HG02938 (cell line): ENCODE results near the gene SLC39A3.
"Not testable (repeated sequence)": the region's sequence is repeated elsewhere in the genome, so short reads cannot be mapped to it uniquely, and the experiment has no call there.

Experiments
- ATAC-seq: cut with Tn5 transposase; IDR thresholded peaks from one replicate; pipeline ENCODE4 v1.9.1; 2021; ENCODE audit warnings: mild to moderate bottlenecking, moderate library complexity; ENCODE audit not compliant: unreplicated experiment

The SLC39A3 gene

DNA sequence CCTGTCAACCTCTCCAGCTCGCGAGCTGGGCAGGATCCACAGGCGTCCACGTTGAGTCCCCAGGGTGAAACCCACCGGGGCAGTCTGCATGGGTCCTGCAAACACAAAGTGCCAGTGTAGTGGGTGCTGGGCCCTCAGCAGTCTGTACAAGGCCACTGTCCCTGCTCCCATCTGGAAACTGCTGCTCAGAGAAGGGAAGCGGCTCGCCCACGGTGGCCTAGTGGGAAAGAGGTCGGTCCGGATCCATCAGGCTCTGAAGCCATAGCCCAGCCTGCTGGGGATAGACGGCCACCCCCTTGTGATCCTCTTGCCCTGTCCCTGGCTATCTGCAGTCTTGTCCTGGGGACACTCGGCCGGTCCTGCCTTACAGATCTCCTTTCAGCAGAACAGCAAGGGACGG lies 16.1 kb downstream of the SLC39A3 start:
- ATAC-seq, result no peak

- ATAC-seq, result no peak
Observed at GRCh38 chr19:2723345-2723715, 16.5 kb downstream of the SLC39A3 start.

DNA sequence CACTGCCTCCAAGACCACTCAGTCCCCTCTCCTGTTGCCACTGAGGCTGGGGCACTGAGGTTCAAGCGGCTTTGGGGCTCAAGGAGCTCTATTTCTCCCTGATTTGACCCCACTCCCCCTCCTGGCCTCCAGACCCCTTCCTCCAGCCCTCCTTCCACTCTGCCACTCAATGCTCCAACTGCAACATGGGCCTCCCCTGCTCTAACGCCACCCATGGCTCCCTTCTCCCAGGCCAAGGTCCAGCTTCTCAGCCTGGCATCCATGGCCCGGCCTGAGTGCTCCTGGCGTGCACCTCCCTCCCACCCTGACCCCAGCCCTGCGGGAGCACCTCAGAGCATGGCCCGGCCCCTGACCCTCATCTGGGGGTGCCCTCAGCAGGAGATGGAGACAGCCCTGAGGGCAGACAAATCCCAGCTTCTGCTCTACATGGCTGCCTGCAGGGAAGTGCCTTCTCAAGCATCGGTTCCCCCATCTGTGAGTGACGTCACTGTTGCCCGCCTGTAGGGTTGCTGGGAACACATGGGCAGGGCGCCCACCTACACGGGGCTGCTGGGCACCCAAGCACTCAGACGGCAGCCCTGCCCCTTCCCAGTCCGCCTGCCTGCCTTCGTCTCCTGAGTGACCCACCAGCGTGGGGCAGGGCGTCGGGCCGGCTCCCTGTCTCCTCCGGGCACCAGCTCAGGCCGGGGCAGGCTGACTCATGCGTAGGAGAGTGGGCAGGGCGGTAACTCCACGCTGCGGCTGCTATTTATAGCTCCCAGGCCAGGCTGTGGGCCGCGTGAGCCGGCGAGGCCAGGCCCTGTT lies 17.1 kb downstream of the SLC39A3 start:
- ATAC-seq, result no peak

GRCh38 chr19:2721570-2722540 lies 18.0 kb downstream of the SLC39A3 start:
- no peak for ATAC-seq

- ATAC-seq, result no peak
Observed at GRCh38 chr19:2720777-2721569, 18.8 kb downstream of the SLC39A3 start, which contains the start of gene DIRAS1. Gene DIRAS1 (minus strand): TSS chr19:2721372. CDS start chr19:2717806, 3,566 bp downstream.

GRCh38 chr19:2719920-2720776 lies 19.7 kb downstream of the SLC39A3 start:
- ATAC-seq, result no peak

- no peak for ATAC-seq
Observed at GRCh38 chr19:2719232-2719735, 20.5 kb downstream of the SLC39A3 start.

GRCh38 chr19:2717638-2718541 lies 21.9 kb downstream of the SLC39A3 start:
- ATAC-seq, result no peak

DNA sequence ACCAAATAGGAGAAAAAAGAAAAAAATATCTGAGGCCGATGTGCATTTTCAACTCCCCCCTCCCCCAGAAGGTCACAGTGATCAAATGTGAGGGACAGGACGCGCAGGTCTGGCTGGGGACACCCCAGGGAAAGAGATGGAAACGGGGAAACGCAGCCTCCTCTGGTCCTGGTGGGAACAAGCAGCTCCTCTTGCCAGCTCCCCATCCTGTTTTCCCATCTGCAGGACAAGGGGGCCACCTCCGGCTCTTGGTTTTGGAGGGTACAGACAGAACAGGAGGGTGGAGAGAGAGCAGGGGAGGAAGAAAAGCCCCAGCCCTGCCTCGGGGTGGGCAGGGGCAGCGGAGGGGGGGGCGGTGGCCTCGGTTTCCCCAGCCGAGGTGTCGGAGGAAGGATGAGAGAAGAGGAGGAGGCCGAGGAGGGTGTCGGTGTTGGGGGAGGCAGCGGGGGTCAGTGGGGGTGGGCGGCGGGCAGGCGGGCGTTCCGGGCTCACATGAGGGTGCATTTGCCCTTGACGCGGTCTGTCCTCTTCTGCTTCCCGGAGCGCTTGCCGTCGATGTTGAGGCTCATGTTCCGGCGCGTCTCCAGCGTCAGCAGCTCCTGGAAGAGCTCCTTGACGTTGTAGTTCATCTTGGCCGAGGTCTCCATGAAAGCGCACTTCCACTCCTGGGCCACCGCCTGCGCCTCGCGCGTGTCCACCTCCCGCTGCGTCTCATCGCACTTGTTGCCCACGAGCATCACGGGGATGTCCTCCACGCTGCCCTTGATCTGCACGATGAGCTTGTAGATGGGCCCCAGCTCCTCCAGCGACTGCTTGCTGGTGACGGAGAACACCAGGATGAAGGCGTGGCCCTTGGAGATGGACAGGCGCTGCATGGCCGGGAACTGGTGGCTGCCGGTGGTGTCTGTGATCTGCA lies 22.8 kb downstream of the SLC39A3 start:
- no peak for ATAC-seq

GRCh38 chr19:2716275-2716650 lies 23.6 kb downstream of the SLC39A3 start:
- no peak for ATAC-seq

DNA sequence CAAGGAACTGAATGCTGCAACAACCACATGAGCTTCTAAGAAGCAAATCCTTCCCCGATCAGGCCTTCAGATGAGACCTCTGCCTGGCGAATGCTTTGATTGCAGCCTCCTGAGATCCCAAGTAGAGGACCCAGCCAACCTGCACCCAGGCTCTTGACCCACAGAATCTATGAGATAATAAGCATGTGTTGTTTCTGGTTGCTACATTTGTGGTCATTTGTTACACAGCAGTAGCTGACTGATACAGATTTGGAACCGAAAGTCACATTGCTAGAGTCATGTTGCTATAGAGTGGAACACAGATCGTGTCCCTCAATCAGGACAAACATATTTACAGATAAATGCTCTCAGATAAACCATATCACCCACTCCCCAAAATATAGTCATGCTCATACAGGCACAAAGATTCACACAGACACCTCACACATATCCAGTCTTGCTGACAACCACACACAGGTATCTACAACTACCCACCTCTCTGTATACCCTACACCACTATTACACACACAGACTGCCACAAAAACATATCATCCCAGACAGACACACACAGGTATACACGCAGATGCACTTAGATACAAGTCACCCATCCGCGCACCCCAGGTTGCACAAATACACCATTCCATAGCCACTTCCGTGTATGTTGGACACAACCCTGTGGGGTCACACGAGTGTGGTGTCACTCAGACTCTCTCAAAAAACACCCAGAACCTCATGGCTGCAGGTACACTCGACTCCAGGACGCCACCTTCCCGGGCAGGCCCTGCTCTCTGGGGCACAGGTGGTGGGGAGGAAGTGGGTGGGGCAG lies 24.1 kb downstream of the SLC39A3 start:
- ATAC-seq, result no peak

DNA sequence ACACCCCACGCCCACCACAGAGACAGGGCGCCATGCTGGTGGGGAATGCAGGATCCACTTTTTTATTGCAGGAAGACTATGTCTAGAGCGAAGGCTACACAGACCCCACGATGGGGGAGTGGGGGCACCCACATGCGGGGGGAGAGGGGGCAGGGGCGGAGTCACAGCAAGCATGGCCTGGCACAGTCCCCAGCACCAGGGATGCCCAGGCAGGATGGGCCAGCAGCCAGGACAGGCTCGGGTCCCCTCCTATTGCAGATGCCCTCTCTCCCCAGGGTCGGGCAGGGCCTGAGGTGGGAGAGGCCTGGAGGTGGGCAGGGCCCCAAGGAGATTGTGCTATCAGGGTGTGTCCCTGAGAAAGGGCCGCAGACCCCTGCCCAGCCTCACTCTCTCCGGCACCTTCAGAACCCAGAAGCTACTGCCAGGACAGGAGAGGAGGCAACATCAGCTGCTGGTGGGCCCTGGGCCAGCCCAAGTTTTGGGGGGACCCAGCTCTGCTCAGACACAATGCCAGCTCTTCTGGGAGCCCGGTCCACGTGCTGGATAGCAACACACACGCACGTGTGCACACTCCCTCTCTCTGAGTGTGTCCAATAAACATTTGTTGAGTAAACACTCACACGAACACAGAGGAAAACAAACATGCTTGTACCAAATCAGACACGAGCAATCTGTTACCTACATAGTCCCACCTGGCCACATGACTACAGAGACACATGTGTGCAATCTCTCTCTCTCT lies 25.1 kb downstream of the SLC39A3 start:
- ATAC-seq, result no peak

DNA sequence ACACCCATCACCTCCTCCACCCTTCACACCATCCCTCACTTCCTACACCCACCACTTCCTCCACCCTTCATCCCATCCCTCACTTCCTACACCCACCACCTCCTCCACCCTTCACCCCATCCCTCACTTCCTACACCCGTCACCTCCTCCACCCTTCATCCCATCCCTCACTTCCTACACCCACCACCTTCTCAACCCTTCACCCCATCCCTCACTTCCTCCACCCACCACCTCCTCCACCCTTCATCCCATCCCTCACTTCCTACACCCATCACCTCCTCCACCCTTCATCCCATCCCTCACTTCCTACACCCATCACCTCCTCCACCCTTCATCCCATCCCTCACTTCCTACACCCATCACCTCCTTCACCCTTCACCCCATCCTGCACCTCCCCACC lies 25.7 kb downstream of the SLC39A3 start:
- ATAC-seq, result not testable (repeated sequence)

DNA sequence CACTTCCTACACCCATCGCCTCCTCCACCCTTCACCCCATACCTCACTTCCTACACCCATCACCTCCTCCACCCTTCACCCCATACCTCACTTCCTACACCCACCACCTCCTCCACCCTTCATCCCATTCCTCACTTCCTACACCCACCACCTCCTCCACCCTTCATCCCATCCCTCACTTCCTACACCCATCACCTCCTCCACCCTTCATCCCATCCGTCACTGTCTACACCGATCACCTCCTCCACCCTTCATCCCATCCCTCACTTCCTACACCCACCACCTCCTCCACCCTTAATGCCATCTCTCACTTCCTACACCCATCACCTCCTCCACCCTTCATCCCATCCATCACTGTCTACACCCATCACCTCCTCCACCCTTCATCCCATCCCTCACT lies 26.6 kb downstream of the SLC39A3 start:
- not testable (repeated sequence) for ATAC-seq

DNA sequence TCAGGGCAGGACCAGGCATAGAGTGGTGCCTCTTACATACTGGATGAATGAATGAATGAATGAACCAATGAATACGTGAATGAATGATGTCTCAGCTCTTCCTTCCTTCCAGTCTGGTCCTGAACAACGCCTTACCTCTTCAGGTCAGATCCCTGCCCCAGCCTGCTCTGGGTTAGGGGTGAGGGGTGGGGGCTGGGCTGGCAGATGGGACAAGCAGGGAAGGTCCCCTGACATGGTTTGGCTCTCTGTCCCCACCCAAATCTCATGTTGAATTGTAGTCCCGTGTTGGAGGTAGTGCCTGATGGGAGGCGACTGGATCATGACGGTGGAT lies 28.0 kb downstream of the SLC39A3 start:
- no peak for ATAC-seq

GRCh38 chr19:2711172-2711874 lies 28.5 kb downstream of the SLC39A3 start:
- no peak for ATAC-seq
